ENCODE results near the gene CCDC14.
A peak's percentile ranks its signal among the peaks of the same experiment; 100 is the strongest.
"Not testable (repeated sequence)": the region's sequence is repeated elsewhere in the genome, so short reads cannot be mapped to it uniquely, and the experiment has no call there.

Gene CCDC14

GRCh38 chr3:123960781-123961507 is at the start of gene CCDC14:
CCDC14 (minus strand) TSS chr3:123961229; CDS start chr3:123961173, 56 bp downstream.
- peak; percentile 90 for DNase-seq

- DNase-seq: not testable (repeated sequence)
These were observed 47.3 kb upstream of the CCDC14 start for GRCh38 chr3:124008321-124008720.

- peak; percentile 39 for DNase-seq
These were observed 46.2 kb upstream of the CCDC14 start for GRCh38 chr3:124007186-124007585.

GRCh38 chr3:124002405-124003079 is 41.5 kb upstream of the CCDC14 start:
- DNase-seq: not testable (repeated sequence)

- not testable (repeated sequence) for DNase-seq
These were observed 40.3 kb upstream of the CCDC14 start for GRCh38 chr3:124001366-124001765.

GRCh38 chr3:123997543-123997942 is 36.5 kb upstream of the CCDC14 start:
- DNase-seq: no peak

GRCh38 chr3:123993818-123994217 is 32.8 kb upstream of the CCDC14 start:
- no peak for DNase-seq

GRCh38 chr3:123991730-123992588 is 30.9 kb upstream of the CCDC14 start, which contains the start of gene ROPN1:
ROPN1 (minus strand) TSS chr3:123992124; CDS start chr3:123980481, 11,643 bp downstream.
- not testable (repeated sequence) for DNase-seq

GRCh38 chr3:123986427-123986826 is 25.4 kb upstream of the CCDC14 start:
- no peak for DNase-seq

GRCh38 chr3:123984957-123985356 is 23.9 kb upstream of the CCDC14 start:
- DNase-seq: no peak

- no peak for DNase-seq
These were observed 23.3 kb upstream of the CCDC14 start for GRCh38 chr3:123984350-123984749.

- DNase-seq: not testable (repeated sequence)
These were observed 20.3 kb upstream of the CCDC14 start for GRCh38 chr3:123981317-123981716.

- DNase-seq: no peak
These were observed 19.5 kb upstream of the CCDC14 start for GRCh38 chr3:123980539-123980938.

GRCh38 chr3:123979525-123980501 is 18.8 kb upstream of the CCDC14 start:
- DNase-seq: peak; percentile 34

GRCh38 chr3:123976904-123977303 is 15.9 kb upstream of the CCDC14 start:
- not testable (repeated sequence) for DNase-seq

- not testable (repeated sequence) for DNase-seq
These were observed 15.3 kb upstream of the CCDC14 start for GRCh38 chr3:123976181-123976898.

- DNase-seq: not testable (repeated sequence)
These were observed 14.0 kb upstream of the CCDC14 start for GRCh38 chr3:123975030-123975429.

- DNase-seq: no peak
These were observed 10.4 kb upstream of the CCDC14 start for GRCh38 chr3:123971406-123971805.

- not testable (repeated sequence) for DNase-seq
These were observed 6.2 kb upstream of the CCDC14 start for GRCh38 chr3:123967260-123967659.

- not testable (repeated sequence) for DNase-seq
These were observed 5.8 kb upstream of the CCDC14 start for GRCh38 chr3:123966799-123967198.

- DNase-seq: not testable (repeated sequence)
These were observed 3.8 kb upstream of the CCDC14 start for GRCh38 chr3:123964793-123965192.
